Panc1 (cell line): ENCODE results near the gene ZDHHC11B. TPM values are rescaled to one million over a fixed set of nuclear protein-coding genes. Genes with fewer than 3 reads are reported as not detected.
A peak's percentile ranks its signal among the peaks of the same experiment; 100 is the strongest.

ENCODE experiments used
- ATAC-seq: fragments of 200-7000 bp; cut with Tn5 transposase; 2 replicates; pipeline ENCODE4 v1.9.1; 2020; ENCODE audit warnings: mild to moderate bottlenecking, moderate library complexity
- BruUV-seq: library from RNA; stranded (reverse); fragments of 400-500 nt; replicated peaks from 2 replicates; lab custom pipeline; 2021; lab: Mats Ljungman, UMichigan
- CTCF ChIA-PET: fragments of 300-600 bp; sonication (Branson Sonifier 250); formaldehyde crosslinking; loops from one replicate; lab custom pipeline; 2022; ENCODE audit warnings: antibody characterized with exemption; lab: Charles Lee
- POLR2A ChIA-PET: fragments of 300-600 bp; sonication (Branson Sonifier 250); formaldehyde crosslinking; loops from one replicate; lab custom pipeline; 2022; ENCODE audit warnings: antibody characterized with exemption; lab: Charles Lee
- DNase-seq: peaks from one replicate; pipeline ENCODE4 v3.0.0-alpha.2; 2010; ENCODE audit warnings: low read depth, low spot score
- H3K27ac ChIP-seq: 2 replicates; pipeline ENCODE4 v1.5.1; 2011; ENCODE audit warnings: mild to moderate bottlenecking, low read length, inconsistent platforms
- H3K27me3 ChIP-seq: fragments of 200-500 bp; sonication (Bioruptor generic); 2 replicates; pipeline ENCODE4 v1.6.0; 2014; ENCODE audit warnings: low read length, inconsistent platforms; ENCODE audit not compliant: control insufficient read depth, insufficient read depth
- H3K36me3 ChIP-seq: fragments of 200-500 bp; sonication (Bioruptor generic); 2 replicates; pipeline ENCODE4 v1.5.1; 2014; ENCODE audit warnings: inconsistent platforms, mild to moderate bottlenecking, low read length, moderate library complexity; ENCODE audit not compliant: control insufficient read depth, insufficient read depth
- H3K4me1 ChIP-seq: 2 replicates; pipeline ENCODE4 v1.5.1; 2011; ENCODE audit warnings: inconsistent platforms, mild to moderate bottlenecking, low read length, moderate library complexity; ENCODE audit not compliant: control insufficient read depth, insufficient read depth
- H3K4me3 ChIP-seq, 2 experiments: 2 replicates each; pipeline ENCODE4 v1.5.1; 2011 to 2012; ENCODE audit warnings: low read depth in 2 of 2, low read length in 2 of 2, mild to moderate bottlenecking in 2 of 2, inconsistent platforms in 1 of 2, moderate library complexity in 1 of 2
- H3K9me3 ChIP-seq: fragments of 200-500 bp; sonication (Bioruptor generic); 2 replicates; pipeline ENCODE4 v1.5.1; 2014; ENCODE audit warnings: low read depth, mild to moderate bottlenecking, inconsistent platforms, low read length, moderate library complexity; ENCODE audit not compliant: control insufficient read depth, insufficient read depth
- POLR2AphosphoS5 ChIP-seq: IDR thresholded peaks from 2 replicates; pipeline ENCODE4 v1.6.1; 2012; ENCODE audit warnings: mild to moderate bottlenecking, low read depth, low read length, moderate library complexity
- SIN3A ChIP-seq: IDR thresholded peaks from 2 replicates; pipeline ENCODE4 v1.6.1; 2012; ENCODE audit warnings: low read depth, mild to moderate bottlenecking, low read length, moderate library complexity, borderline replicate concordance; ENCODE audit not compliant: insufficient read depth
- TCF7L2 ChIP-seq: IDR thresholded peaks from 2 replicates; pipeline ENCODE4 v1.6.1; 2011; ENCODE audit warnings: mild to moderate bottlenecking, low read depth, low read length, inconsistent platforms
- in situ Hi-C: cut with HindIII; loops from 2 replicates; pipeline ENCODE4 v1.10.0; 2016; ENCODE audit warnings: low sequenced_read_pairs, low pct_unique_long_range_greater_than_20kb
- intact Hi-C: fragments of 100-400 bp; cut with micrococcal nuclease; formaldehyde crosslinking; loops from one replicate; pipeline ENCODE4 v1.10.0; 2022; ENCODE audit not compliant: unreplicated experiment
- total RNA-seq: library from RNA; stranded (reverse); gene quantifications from one replicate; pipeline ENCODE4 v1.2.1, GENCODE V29; 2021; ENCODE audit not compliant: unreplicated experiment
- TF ChIP-seq, protein P1 (sequence below): fragments of 450-650 bp; IDR thresholded peaks from 2 replicates; pipeline ENCODE4 v1.5.1; 2017; ENCODE audit warnings: mild to moderate bottlenecking
- TF ChIP-seq, protein P2 (sequence below), 2 experiments: IDR thresholded peaks; 2 replicates each; pipeline ENCODE4 v1.6.1; 2011 to 2012; ENCODE audit warnings: low read depth in 2 of 2, control low read depth in 1 of 2, low read length in 1 of 2, mild to moderate bottlenecking in 1 of 2, moderate library complexity in 1 of 2; ENCODE audit not compliant: insufficient read depth in 1 of 2

Gene ZDHHC11B
- total RNA-seq, 1 experiment from 2014 or later = 1.4 TPM

DNA sequence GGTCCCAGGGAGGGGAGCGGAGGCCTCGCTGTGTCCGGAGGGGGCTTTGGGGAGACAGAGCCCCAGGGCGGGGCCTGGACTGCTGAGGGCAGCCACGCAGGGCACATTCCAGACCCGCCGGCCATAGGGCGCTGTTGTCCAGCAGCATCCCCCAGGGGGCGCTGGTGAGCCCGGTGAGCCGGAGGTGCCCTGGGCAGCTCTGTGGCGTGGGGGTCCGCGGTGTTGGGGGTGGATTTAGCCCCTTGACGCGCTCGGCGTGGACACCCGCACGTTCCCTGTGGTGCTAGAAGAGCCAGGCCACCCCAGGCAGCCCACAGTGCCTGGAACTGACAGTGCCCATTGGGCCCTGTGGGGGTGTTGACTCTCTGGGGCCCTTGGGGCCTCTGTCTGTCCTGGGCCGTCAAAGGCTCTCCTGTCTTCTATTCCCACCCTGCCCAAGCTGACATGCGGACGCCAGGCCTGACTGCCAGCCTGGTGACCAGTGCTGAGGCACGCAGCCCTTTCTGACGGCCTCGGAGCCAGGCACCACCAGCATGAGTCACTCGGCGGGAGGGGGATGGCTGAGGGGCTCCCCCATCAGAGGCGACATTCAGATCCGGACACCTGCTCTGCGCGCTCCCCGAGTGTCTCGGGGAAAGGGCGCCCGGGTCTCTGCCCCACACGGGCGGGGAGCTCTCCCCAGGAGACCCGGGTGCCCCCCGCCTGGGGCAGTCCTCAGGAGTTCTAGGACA is 115.3 kb downstream of the ZDHHC11B start:
- intact Hi-C loops = no loop called here
- H3K9me3 ChIP-seq = no peaks in the 10 kb centered on the region
- POLR2A ChIA-PET = no interaction called here
- in situ Hi-C loops = no loop called here
- no peaks in the 10 kb centered on the region for H3K27me3 ChIP-seq
- H3K4me1 ChIP-seq = peaks cover 52% of the 10 kb centered on the region
- BruUV-seq = no TSS peak
- H3K36me3 ChIP-seq = no peaks in the 10 kb centered on the region; the same call in 1 of the 2 replicates
- H3K27ac ChIP-seq = peak overlapping the region; percentile 63
- DNase-seq (no peak), ATAC-seq (peak; percentile 39)
- peak overlapping the region in 1 of 2 experiments; percentile 13; a peak in 1 of 4 replicates for H3K4me3 ChIP-seq
- TF ChIP-seq, protein P1, sequence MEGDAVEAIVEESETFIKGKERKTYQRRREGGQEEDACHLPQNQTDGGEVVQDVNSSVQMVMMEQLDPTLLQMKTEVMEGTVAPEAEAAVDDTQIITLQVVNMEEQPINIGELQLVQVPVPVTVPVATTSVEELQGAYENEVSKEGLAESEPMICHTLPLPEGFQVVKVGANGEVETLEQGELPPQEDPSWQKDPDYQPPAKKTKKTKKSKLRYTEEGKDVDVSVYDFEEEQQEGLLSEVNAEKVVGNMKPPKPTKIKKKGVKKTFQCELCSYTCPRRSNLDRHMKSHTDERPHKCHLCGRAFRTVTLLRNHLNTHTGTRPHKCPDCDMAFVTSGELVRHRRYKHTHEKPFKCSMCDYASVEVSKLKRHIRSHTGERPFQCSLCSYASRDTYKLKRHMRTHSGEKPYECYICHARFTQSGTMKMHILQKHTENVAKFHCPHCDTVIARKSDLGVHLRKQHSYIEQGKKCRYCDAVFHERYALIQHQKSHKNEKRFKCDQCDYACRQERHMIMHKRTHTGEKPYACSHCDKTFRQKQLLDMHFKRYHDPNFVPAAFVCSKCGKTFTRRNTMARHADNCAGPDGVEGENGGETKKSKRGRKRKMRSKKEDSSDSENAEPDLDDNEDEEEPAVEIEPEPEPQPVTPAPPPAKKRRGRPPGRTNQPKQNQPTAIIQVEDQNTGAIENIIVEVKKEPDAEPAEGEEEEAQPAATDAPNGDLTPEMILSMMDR = peak; percentile 98
- TF ChIP-seq POLR2AphosphoS5 (no peak), SIN3A (no peak), TCF7L2 (no peak)
- CTCF ChIA-PET = no interaction called here

DNA sequence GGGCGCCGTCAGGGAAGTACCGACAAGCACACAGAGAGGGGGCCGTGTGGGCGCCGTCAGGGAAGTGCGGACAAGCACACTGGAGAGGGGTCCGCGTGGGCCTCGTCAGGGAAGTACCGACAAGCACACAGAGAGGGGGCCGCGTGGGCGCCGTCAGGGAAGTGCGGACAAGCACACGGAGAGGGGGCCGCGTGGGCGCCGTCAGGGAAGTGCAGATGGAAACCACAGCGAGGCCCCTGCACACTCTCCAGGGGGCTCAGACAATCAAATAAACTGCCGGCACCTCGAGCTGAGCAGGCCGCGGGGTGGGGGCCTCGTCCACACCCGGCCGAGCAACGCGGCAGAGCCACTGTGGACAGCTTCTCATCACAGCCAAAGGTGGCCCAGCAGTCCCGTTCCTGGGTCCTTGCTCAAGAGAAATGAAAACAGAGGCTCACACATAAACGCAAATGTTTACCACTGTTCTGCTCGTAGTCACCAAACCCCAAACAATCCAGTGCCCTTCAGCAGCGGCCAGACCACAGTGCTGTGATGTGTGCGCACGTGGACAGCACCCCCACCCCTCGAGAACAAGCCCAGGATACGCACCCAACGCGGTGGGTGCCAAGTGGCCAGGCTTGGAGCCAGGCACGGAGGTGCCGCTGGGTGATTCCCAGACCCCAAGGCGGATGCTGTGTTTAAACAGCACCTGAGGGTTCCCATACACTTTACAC is 116.1 kb downstream of the ZDHHC11B start:
- in situ Hi-C loops = no loop called here
- H3K4me3 ChIP-seq = no peak overlapping the region
- H3K36me3 ChIP-seq = no peaks in the 10 kb centered on the region; the same call in 1 of the 2 replicates
- DNase-seq (no peak), ATAC-seq (no peak)
- no peaks in the 10 kb centered on the region for H3K27me3 ChIP-seq
- peaks cover 45% of the 10 kb centered on the region for H3K4me1 ChIP-seq
- intact Hi-C loops = no loop called here
- CTCF ChIA-PET = no interaction called here
- 0 out of 2 replicates have a peak overlapping the region, but pooled peaks have one; percentile 29 for H3K27ac ChIP-seq
- POLR2A ChIA-PET = no interaction called here
- no peaks in the 10 kb centered on the region for H3K9me3 ChIP-seq
- no TSS peak for BruUV-seq
- no peak for TF ChIP-seq SIN3A
- TF ChIP-seq POLR2AphosphoS5 = no peak
- TF ChIP-seq, protein P2, sequence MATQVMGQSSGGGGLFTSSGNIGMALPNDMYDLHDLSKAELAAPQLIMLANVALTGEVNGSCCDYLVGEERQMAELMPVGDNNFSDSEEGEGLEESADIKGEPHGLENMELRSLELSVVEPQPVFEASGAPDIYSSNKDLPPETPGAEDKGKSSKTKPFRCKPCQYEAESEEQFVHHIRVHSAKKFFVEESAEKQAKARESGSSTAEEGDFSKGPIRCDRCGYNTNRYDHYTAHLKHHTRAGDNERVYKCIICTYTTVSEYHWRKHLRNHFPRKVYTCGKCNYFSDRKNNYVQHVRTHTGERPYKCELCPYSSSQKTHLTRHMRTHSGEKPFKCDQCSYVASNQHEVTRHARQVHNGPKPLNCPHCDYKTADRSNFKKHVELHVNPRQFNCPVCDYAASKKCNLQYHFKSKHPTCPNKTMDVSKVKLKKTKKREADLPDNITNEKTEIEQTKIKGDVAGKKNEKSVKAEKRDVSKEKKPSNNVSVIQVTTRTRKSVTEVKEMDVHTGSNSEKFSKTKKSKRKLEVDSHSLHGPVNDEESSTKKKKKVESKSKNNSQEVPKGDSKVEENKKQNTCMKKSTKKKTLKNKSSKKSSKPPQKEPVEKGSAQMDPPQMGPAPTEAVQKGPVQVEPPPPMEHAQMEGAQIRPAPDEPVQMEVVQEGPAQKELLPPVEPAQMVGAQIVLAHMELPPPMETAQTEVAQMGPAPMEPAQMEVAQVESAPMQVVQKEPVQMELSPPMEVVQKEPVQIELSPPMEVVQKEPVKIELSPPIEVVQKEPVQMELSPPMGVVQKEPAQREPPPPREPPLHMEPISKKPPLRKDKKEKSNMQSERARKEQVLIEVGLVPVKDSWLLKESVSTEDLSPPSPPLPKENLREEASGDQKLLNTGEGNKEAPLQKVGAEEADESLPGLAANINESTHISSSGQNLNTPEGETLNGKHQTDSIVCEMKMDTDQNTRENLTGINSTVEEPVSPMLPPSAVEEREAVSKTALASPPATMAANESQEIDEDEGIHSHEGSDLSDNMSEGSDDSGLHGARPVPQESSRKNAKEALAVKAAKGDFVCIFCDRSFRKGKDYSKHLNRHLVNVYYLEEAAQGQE (IDR thresholded peaks at IDR 0.05; ENCODE audit: insufficient read depth in 1 of 2, low read depth in 2 of 2, low read length in 1 of 2) = no peak
- TF ChIP-seq, protein P1 = no peak
- no peak for TF ChIP-seq TCF7L2
